Calu3 (cell line): ENCODE results near the gene ATP8A2. TPM values are rescaled to one million over a fixed set of nuclear protein-coding genes. Genes with fewer than 3 reads are reported as not detected.
A peak's percentile ranks its signal among the peaks of the same experiment; 100 is the strongest.
"Not testable (repeated sequence)": the region's sequence is repeated elsewhere in the genome, so short reads cannot be mapped to it uniquely, and the experiment has no call there.

Experiments used
- BruUV-seq: library from RNA; stranded (reverse); fragments of 400-500 nt; replicated peaks from 2 replicates; lab custom pipeline; 2021; lab: Mats Ljungman, UMichigan
- CTCF ChIA-PET: fragments of 300-600 bp; sonication (Branson Sonifier 250); formaldehyde crosslinking; loops from one replicate; lab custom pipeline; 2022; ENCODE audit warnings: antibody characterized with exemption; lab: Charles Lee
- DNase-seq: peaks from one replicate; pipeline ENCODE4 v3.0.0; 2022
- H3K27ac Mint-ChIP-seq: one replicate; pipeline ENCODE4 v1.8.0; 2022; ENCODE audit warnings: mixed read lengths; ENCODE audit not compliant: unreplicated experiment
- H3K27me3 Mint-ChIP-seq: one replicate; pipeline ENCODE4 v1.8.0; 2022; ENCODE audit warnings: mixed read lengths; ENCODE audit not compliant: unreplicated experiment
- H3K36me3 Mint-ChIP-seq: one replicate; pipeline ENCODE4 v1.8.0; 2022; ENCODE audit warnings: mild to moderate bottlenecking, moderate library complexity, mixed read lengths; ENCODE audit not compliant: insufficient read depth, unreplicated experiment
- H3K4me1 Mint-ChIP-seq: one replicate; pipeline ENCODE4 v1.8.0; 2022; ENCODE audit warnings: mild to moderate bottlenecking, low read depth, mixed read lengths; ENCODE audit not compliant: unreplicated experiment
- H3K4me3 Mint-ChIP-seq: one replicate; pipeline ENCODE4 v1.8.0; 2022; ENCODE audit warnings: mild to moderate bottlenecking, low read depth, moderate library complexity, mixed read lengths; ENCODE audit not compliant: unreplicated experiment
- H3K9me3 Mint-ChIP-seq: one replicate; pipeline ENCODE4 v1.8.0; 2022; ENCODE audit warnings: low read depth, mixed read lengths; ENCODE audit not compliant: unreplicated experiment
- intact Hi-C: fragments of 100-400 bp; cut with micrococcal nuclease; formaldehyde crosslinking; loops from one replicate; pipeline ENCODE4 v1.10.0; 2022; ENCODE audit not compliant: unreplicated experiment
- total RNA-seq: library from RNA; stranded (reverse); gene quantifications from 2 replicates; pipeline ENCODE4 v1.2.3, GENCODE V29; 2022
- TF ChIP-seq, protein P1 (sequence below): fragments of 200-600 bp; IDR thresholded peaks from one replicate; pipeline ENCODE4 v1.8.0; 2022; ENCODE audit warnings: antibody characterized with exemption; ENCODE audit not compliant: unreplicated experiment

The ATP8A2 gene
- total RNA-seq, 1 experiment from 2014 or later: 0.05 TPM

DNA sequence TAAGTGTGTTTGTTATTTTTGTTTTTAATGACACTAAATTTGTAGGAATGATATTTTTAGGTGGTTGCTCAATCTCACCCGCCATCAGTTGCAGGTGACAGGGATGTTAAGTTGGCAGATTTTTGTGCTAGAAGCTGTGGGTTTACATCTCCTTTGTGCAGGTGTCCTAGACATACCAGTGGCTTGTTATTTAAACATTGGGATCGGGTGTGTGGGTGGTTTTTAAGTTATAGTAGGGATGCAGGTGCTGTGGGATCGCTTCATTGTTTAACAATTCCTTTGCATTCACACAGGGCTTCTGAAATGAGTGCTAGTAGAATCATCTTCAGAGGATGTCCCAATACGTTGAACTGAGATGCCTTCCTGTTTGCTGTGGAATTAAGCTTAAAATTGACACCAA is 580.1 kb downstream of the ATP8A2 start:
- CTCF ChIA-PET: no interaction called here
- no peak overlapping the region for H3K27ac Mint-ChIP-seq
- H3K27me3 Mint-ChIP-seq: no peaks in the 10 kb centered on the region
- TF ChIP-seq, protein P1, sequence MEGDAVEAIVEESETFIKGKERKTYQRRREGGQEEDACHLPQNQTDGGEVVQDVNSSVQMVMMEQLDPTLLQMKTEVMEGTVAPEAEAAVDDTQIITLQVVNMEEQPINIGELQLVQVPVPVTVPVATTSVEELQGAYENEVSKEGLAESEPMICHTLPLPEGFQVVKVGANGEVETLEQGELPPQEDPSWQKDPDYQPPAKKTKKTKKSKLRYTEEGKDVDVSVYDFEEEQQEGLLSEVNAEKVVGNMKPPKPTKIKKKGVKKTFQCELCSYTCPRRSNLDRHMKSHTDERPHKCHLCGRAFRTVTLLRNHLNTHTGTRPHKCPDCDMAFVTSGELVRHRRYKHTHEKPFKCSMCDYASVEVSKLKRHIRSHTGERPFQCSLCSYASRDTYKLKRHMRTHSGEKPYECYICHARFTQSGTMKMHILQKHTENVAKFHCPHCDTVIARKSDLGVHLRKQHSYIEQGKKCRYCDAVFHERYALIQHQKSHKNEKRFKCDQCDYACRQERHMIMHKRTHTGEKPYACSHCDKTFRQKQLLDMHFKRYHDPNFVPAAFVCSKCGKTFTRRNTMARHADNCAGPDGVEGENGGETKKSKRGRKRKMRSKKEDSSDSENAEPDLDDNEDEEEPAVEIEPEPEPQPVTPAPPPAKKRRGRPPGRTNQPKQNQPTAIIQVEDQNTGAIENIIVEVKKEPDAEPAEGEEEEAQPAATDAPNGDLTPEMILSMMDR: no peak
- DNase-seq: no peak
- H3K4me1 Mint-ChIP-seq: peaks cover 12% of the 10 kb centered on the region
- no peaks in the 10 kb centered on the region for H3K36me3 Mint-ChIP-seq
- H3K9me3 Mint-ChIP-seq: no peaks in the 10 kb centered on the region
- H3K4me3 Mint-ChIP-seq: no peak overlapping the region
- no TSS peak for BruUV-seq
- intact Hi-C loops: no loop called here

DNA sequence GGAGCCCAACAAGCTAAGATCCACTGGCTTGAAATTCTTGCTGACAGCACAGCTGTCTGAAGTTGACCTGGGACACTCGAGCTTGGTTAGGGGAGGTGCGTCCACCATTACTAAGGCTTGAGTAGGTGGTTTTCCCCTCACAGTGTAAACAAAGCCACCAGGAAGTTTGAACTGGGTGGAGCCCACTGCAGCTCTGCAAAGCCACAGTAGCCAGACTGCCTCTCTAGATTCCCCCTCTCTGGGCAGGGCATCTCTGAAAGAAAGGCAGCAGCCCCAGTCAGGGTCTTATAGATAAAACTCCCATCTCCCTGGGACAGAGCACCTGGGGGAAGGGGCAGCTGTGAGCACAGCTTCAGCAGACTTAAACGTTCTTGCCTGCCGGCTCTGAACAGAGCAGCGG is 582.3 kb downstream of the ATP8A2 start:
- BruUV-seq, CTCF ChIA-PET, intact Hi-C loops, H3K9me3 Mint-ChIP-seq, H3K36me3 Mint-ChIP-seq, H3K27ac Mint-ChIP-seq, H3K27me3 Mint-ChIP-seq: not testable (repeated sequence)
- H3K4me1 Mint-ChIP-seq: peaks cover 12% of the 10 kb centered on the region
- DNase-seq: peak; percentile 48
- H3K4me3 Mint-ChIP-seq: peak overlapping the region; percentile 14

DNA sequence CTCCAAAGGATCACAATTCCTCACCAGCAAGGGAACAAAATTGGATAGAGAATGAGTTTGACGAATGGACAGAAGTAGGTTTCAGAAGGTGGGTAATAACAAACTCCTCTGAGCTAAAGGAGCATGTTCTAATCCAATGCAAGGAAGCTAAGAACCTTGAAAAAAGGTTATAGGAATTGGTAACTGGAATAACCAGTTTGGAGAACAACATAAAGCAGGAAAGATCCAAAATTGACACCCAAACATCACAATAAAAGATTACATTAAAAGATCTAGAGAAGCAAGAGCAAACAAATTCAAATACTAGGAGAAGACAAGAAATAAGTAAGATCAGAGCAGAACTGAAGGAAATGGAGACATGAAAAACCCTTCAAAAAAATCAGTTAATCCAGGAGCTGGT is 583.2 kb downstream of the ATP8A2 start:
- CTCF ChIA-PET, H3K27me3 Mint-ChIP-seq, BruUV-seq, H3K9me3 Mint-ChIP-seq, intact Hi-C loops, DNase-seq, H3K27ac Mint-ChIP-seq, H3K4me3 Mint-ChIP-seq, H3K36me3 Mint-ChIP-seq: not testable (repeated sequence)
- H3K4me1 Mint-ChIP-seq: peaks cover 12% of the 10 kb centered on the region

DNA sequence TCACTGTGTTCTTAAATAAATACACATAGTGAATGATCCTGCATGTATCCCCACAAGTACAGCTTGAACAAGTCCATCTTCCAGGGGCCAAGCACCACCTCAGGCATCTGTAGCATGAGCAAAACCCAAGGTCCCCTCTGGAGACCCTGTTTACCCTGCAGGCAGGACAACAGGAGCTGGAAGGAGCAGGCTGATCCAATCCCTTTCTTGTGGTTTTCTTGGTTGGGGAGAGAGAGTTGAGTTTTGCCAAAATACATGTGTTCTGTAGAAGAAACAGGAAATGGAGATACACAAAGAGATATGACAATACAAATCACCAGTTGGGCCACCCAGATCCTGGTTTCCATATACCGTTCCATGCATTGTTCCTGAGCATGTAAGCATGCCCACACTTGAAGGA is 587.2 kb downstream of the ATP8A2 start:
- BruUV-seq: no TSS peak
- H3K4me1 Mint-ChIP-seq: peaks cover 12% of the 10 kb centered on the region
- H3K9me3 Mint-ChIP-seq: peaks cover 2% of the 10 kb centered on the region
- CTCF ChIA-PET: no interaction called here
- no peak for DNase-seq
- H3K27ac Mint-ChIP-seq: no peak overlapping the region
- no peaks in the 10 kb centered on the region for H3K27me3 Mint-ChIP-seq
- no peaks in the 10 kb centered on the region for H3K36me3 Mint-ChIP-seq
- intact Hi-C loops: no loop called here
- TF ChIP-seq, protein P1: no peak
- H3K4me3 Mint-ChIP-seq: no peak overlapping the region

DNA sequence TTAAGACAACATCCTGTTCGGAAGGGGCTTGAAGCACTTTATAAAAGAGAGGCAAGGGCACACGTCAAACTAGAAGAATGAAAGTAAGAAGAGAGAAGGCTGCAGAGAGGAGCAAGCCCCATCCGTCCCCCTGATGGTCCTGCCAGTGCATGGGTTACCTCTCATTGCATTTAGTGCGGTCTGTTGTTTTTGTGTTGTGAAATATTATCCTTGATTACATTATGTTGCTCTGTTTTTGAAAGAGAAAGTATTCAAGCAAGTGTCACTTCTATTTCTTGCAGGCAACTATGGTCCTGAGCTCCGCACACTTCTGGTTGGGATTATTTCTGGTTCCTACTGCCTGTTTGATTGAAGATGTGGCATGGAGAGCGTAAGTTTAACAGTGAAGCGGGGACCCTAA is 589.5 kb downstream of the ATP8A2 start:
- intact Hi-C loops: no loop called here
- H3K27ac Mint-ChIP-seq: no peak overlapping the region
- H3K27me3 Mint-ChIP-seq: no peaks in the 10 kb centered on the region
- H3K9me3 Mint-ChIP-seq: peaks cover 2% of the 10 kb centered on the region
- no TSS peak for BruUV-seq
- no peak overlapping the region for H3K4me3 Mint-ChIP-seq
- H3K4me1 Mint-ChIP-seq: no peaks in the 10 kb centered on the region
- CTCF ChIA-PET: no interaction called here
- TF ChIP-seq, protein P1: no peak
- H3K36me3 Mint-ChIP-seq: no peaks in the 10 kb centered on the region
- no peak for DNase-seq
